HCT116 (cell line): ENCODE results near the gene CCT8. TPM values are rescaled to one million over a fixed set of nuclear protein-coding genes. Genes with fewer than 3 reads are reported as not detected.

Source experiments
- ATAC-seq: fragments of 200-7000 bp; cut with Tn5 transposase; 2 replicates; pipeline ENCODE4 v1.9.1; 2020; ENCODE audit warnings: mild to moderate bottlenecking, moderate library complexity
- BruUV-seq: library from RNA; stranded (reverse); fragments of 400-500 nt; replicated peaks from 2 replicates; lab custom pipeline; 2021; lab: Mats Ljungman, UMichigan
- CTCF ChIA-PET: fragments of 300-600 bp; sonication (Branson Sonifier 250); formaldehyde crosslinking; loops from one replicate; lab custom pipeline; 2021; ENCODE audit warnings: antibody characterized with exemption; lab: Charles Lee
- POLR2A ChIA-PET: fragments of 300-600, 350-600 bp; sonication (Branson Sonifier 250); formaldehyde crosslinking; loops from one replicate; lab custom pipeline; 2021; ENCODE audit warnings: antibody characterized with exemption; lab: Charles Lee
- RAD21 ChIA-PET, 2 experiments: fragments of 300-600 bp; sonication (Branson Sonifier 250); formaldehyde crosslinking; loops; one replicate each; lab custom pipeline; 2023; ENCODE audit warnings: low total read pairs in 2 of 2; ENCODE audit not compliant: uncharacterized antibody in 2 of 2, unreplicated experiment in 2 of 2, low non-redundant PET in 1 of 2; lab: Charles Lee
- DNase-seq: peaks from one replicate; pipeline ENCODE4 v3.0.0-alpha.2; 2010; ENCODE audit warnings: low read depth, low spot score
- H2AFZ ChIP-seq: fragments of 200-600 bp; shearing (Covaris generic), sonication (generic); 2 replicates; pipeline ENCODE4 v1.6.1; 2017; ENCODE audit warnings: low read depth, mixed run types, mixed read lengths, antibody characterized with exemption, low read length; ENCODE audit not compliant: poor library complexity, severe bottlenecking
- H3K27ac ChIP-seq: 2 replicates; pipeline ENCODE4 v1.5.1; 2012; ENCODE audit warnings: low read depth, low read length
- H3K27me3 ChIP-seq: fragments of 200-600 bp; sonication (generic); 2 replicates; pipeline ENCODE4 v1.6.1; 2016; ENCODE audit warnings: mixed run types, low read length, mixed read lengths; ENCODE audit not compliant: insufficient read depth
- H3K36me3 ChIP-seq, 2 experiments: fragments of 200-500 bp in 1 of 2; fragments of 200-600 bp in 1 of 2; sonication (Bioruptor generic) in 1 of 2; sonication (generic) in 1 of 2; 2 replicates each; pipeline versions ENCODE4 v1.5.1 to v1.6.1; 2014 to 2016; ENCODE audit warnings: low read length in 2 of 2, inconsistent platforms in 1 of 2, mixed read lengths in 1 of 2, mixed run types in 1 of 2; ENCODE audit not compliant: insufficient read depth in 2 of 2, control insufficient read depth in 1 of 2
- H3K4me1 ChIP-seq, 2 experiments: fragments of 200-600 bp in 1 of 2; sonication (generic) in 1 of 2; 2 replicates each; pipeline versions ENCODE4 v1.5.1 to v1.6.1; 2012 to 2017; ENCODE audit warnings: low read length in 2 of 2, inconsistent platforms in 1 of 2, mild to moderate bottlenecking in 1 of 2, mixed read lengths in 1 of 2, mixed run types in 1 of 2, moderate library complexity in 1 of 2; ENCODE audit not compliant: insufficient read depth in 2 of 2, control insufficient read depth in 1 of 2
- H3K4me2 ChIP-seq: fragments of 200-600 bp; sonication (generic); 2 replicates; pipeline ENCODE4 v1.6.1; 2017; ENCODE audit warnings: mixed run types, low read length, mixed read lengths
- H3K4me3 ChIP-seq, 2 experiments: fragments of 200-600 bp in 1 of 2; sonication (generic) in 1 of 2; replicated peaks in 1 of 2; 2 replicates each; pipeline ENCODE4 v1.5.1; 2011 to 2016; ENCODE audit warnings: low read length in 2 of 2, control low read depth in 1 of 2, low read depth in 1 of 2, mild to moderate bottlenecking in 1 of 2, mixed read lengths in 1 of 2, mixed run types in 1 of 2
- H3K79me2 ChIP-seq: fragments of 200-600 bp; sonication (generic); 2 replicates; pipeline ENCODE4 v1.6.1; 2017; ENCODE audit warnings: mild to moderate bottlenecking, mixed run types, low read length, moderate library complexity, mixed read lengths; ENCODE audit not compliant: insufficient read depth
- H3K9ac ChIP-seq: fragments of 200-600 bp; sonication (generic); 2 replicates; pipeline ENCODE4 v1.6.1; 2016; ENCODE audit warnings: low read length, mixed read lengths
- H3K9me2 ChIP-seq: fragments of 200-600 bp; sonication (generic), shearing (Covaris generic); 2 replicates; pipeline ENCODE4 v1.6.1; 2017; ENCODE audit warnings: mixed run types, mild to moderate bottlenecking, moderate library complexity; ENCODE audit not compliant: insufficient read depth
- H3K9me3 ChIP-seq, 2 experiments: fragments of 200-500 bp in 1 of 2; fragments of 200-600 bp in 1 of 2; sonication (Bioruptor generic) in 1 of 2; sonication (generic) in 1 of 2; 2 replicates each; pipeline ENCODE4 v1.6.1; 2014 to 2017; ENCODE audit warnings: low read length in 2 of 2, mixed read lengths in 2 of 2, inconsistent platforms in 1 of 2, low read depth in 1 of 2, mild to moderate bottlenecking in 1 of 2, mixed run types in 1 of 2, moderate library complexity in 1 of 2; ENCODE audit not compliant: control insufficient read depth in 1 of 2, insufficient read depth in 1 of 2
- H4K20me1 ChIP-seq: fragments of 200-600 bp; sonication (generic), shearing (Covaris generic); 2 replicates; pipeline ENCODE4 v1.6.1; 2017; ENCODE audit warnings: mixed run types, mild to moderate bottlenecking, moderate library complexity; ENCODE audit not compliant: insufficient read depth
- CBX3 ChIP-seq: IDR thresholded peaks from 2 replicates; pipeline ENCODE4 v1.6.1; 2012; ENCODE audit warnings: low read depth
- CEBPB ChIP-seq: IDR thresholded peaks from 2 replicates; pipeline ENCODE4 v1.6.1; 2012; ENCODE audit warnings: low read depth
- CTCF ChIP-seq, 3 experiments: fragments of 200-600 bp in 1 of 3; sonication (generic) in 1 of 3; IDR thresholded peaks in 2 of 3; conservative IDR thresholded peaks in 1 of 3; 2 replicates each; pipeline ENCODE4 v1.5.1; 2012 to 2017; ENCODE audit warnings: low read depth in 2 of 3, low read length in 2 of 3, antibody characterized with exemption in 1 of 3, borderline replicate concordance in 1 of 3, control low read depth in 1 of 3, mild to moderate bottlenecking in 1 of 3, mixed read lengths in 1 of 3, mixed run types in 1 of 3, moderate library complexity in 1 of 3; ENCODE audit not compliant: insufficient read depth in 1 of 3
- EGR1 ChIP-seq: IDR thresholded peaks from 2 replicates; pipeline ENCODE4 v1.6.1; 2012; ENCODE audit warnings: low read depth
- ELF1 ChIP-seq: IDR thresholded peaks from 2 replicates; pipeline ENCODE4 v1.6.1; 2012; ENCODE audit warnings: low read depth, borderline replicate concordance
- EZH2 ChIP-seq: fragments of 200-600 bp; sonication (generic); IDR thresholded peaks from 2 replicates; pipeline ENCODE4 v1.6.1; 2017; ENCODE audit warnings: antibody characterized with exemption, mixed run types
- EZH2phosphoT487 ChIP-seq: fragments of 200-600 bp; IDR thresholded peaks from 2 replicates; pipeline ENCODE4 v1.6.1; 2018; ENCODE audit warnings: antibody characterized with exemption, borderline replicate concordance
- FOSL1 ChIP-seq: IDR thresholded peaks from 2 replicates; pipeline ENCODE4 v1.6.1; 2012; ENCODE audit warnings: low read depth
- JUND ChIP-seq: IDR thresholded peaks from 2 replicates; pipeline ENCODE4 v1.6.1; 2012
- RAD21 ChIP-seq: IDR thresholded peaks from 2 replicates; pipeline ENCODE4 v1.6.1; 2012; ENCODE audit warnings: low read depth, mild to moderate bottlenecking
- SIN3A ChIP-seq: IDR thresholded peaks from 2 replicates; pipeline ENCODE4 v1.6.1; 2012; ENCODE audit warnings: low read depth
- SP1 ChIP-seq: IDR thresholded peaks from 2 replicates; pipeline ENCODE4 v1.6.1; 2012; ENCODE audit warnings: low read depth
- SRF ChIP-seq: IDR thresholded peaks from 2 replicates; pipeline ENCODE4 v1.6.1; 2012; ENCODE audit warnings: low read depth
- TCF7L2 ChIP-seq: IDR thresholded peaks from 2 replicates; pipeline ENCODE4 v1.7.0; 2011; ENCODE audit warnings: borderline replicate concordance, inconsistent platforms; ENCODE audit not compliant: insufficient read depth, insufficient read length; ENCODE audit errors: extremely low read depth
- ZFX ChIP-seq: fragments of 450-650 bp; IDR thresholded peaks from 2 replicates; pipeline ENCODE4 v1.6.1; 2017
- ZNF274 ChIP-seq: fragments of 200-500 bp; sonication (Bioruptor generic); IDR thresholded peaks from 2 replicates; pipeline ENCODE4 v1.6.1; 2014; ENCODE audit warnings: mild to moderate bottlenecking, low read depth, low read length, inconsistent platforms
- intact Hi-C: fragments of 100-400 bp; cut with micrococcal nuclease; formaldehyde crosslinking; loops from 2 replicates; pipeline ENCODE4 v1.10.0; 2022
- total RNA-seq: library from RNA; stranded (reverse); gene quantifications from one replicate; pipeline ENCODE4 v1.2.1, GENCODE V29; 2021; ENCODE audit not compliant: unreplicated experiment
- TF ChIP-seq, protein P1 (sequence below): IDR thresholded peaks from 2 replicates; pipeline ENCODE4 v1.6.1; 2011; ENCODE audit warnings: mild to moderate bottlenecking, low read length, moderate library complexity; ENCODE audit not compliant: insufficient replicate concordance; ENCODE audit errors: extremely low read depth
- TF ChIP-seq, protein P2 (sequence below): IDR thresholded peaks from 2 replicates; pipeline ENCODE4 v1.6.1; 2012; ENCODE audit warnings: low read depth

CCT8 gene
- total RNA-seq, 1 experiment from 2014 or later: 355 TPM

DNA sequence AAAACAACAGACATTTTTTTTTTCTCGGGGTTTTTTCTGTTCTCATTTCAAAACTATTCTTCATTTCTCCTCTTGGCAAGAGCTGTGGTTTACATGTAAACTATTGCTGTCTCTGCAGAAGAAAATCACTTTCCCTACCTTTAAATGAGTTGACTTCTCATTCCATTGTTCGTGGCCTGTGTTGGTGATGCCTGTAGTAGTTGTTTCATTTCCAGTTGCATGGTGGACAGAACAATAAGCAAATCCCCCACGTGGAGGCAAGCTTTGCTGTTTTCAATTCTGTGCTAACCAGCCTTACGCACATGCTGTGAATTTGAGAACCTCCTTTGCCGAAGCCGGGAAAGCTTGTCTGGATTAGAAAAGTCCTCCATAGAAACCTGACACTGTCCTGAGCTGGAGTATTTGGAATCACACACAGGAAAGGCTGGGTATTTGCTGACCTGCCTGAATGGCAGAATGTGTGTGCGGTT, 30.8 kb upstream of the CCT8 start:
- Histone ChIP-seq H3K4me1 (peaks cover 0 to 6% of the 10 kb centered on the region in 2 experiments; a peak in 1 of 4 replicates), H3K27ac (no peak overlapping the region), H3K79me2 (no peaks in the 10 kb centered on the region), H2AFZ (no peak overlapping the region), H4K20me1 (no peaks in the 10 kb centered on the region), H3K9me3 (no peaks in the 10 kb centered on the region), H3K4me3 (no peak overlapping the region), H3K27me3 (no peaks in the 10 kb centered on the region), H3K36me3 (no peaks in the 10 kb centered on the region), H3K9ac (no peak overlapping the region), H3K4me2 (no peak overlapping the region), H3K9me2 (no peaks in the 10 kb centered on the region)
- intact Hi-C loops: no loop called here
- no TSS peak for BruUV-seq
- ChIA-PET CTCF (interaction anchor here (0.7 to 1.3 kb wide), 2 partner anchors 15 to 244 kb away, joined by 3 read pairs; no protein-coding TSS in a partner anchor), POLR2A (no interaction called here), RAD21 (no interaction called here)
- DNase-seq (no peak), ATAC-seq (no peak)
- TF ChIP-seq EZH2phosphoT487 (no peak), JUND (no peak), CTCF (IDR thresholded peaks at IDR 0.05 in 2 of 3, conservative IDR thresholded peaks at IDR 0.05 in 1 of 3; ENCODE audit: borderline replicate concordance in 1 of 3, insufficient read depth in 1 of 3, low read depth in 2 of 3, low read length in 2 of 3) (no peak), ZFX (no peak), ZNF274 (no peak), ELF1 (no peak), CEBPB (no peak), FOSL1 (no peak), EGR1 (no peak), CBX3 (no peak), SIN3A (no peak), SP1 (no peak), RAD21 (no peak), EZH2 (no peak), SRF (no peak), TCF7L2 (no peak)
- TF ChIP-seq, protein P1, sequence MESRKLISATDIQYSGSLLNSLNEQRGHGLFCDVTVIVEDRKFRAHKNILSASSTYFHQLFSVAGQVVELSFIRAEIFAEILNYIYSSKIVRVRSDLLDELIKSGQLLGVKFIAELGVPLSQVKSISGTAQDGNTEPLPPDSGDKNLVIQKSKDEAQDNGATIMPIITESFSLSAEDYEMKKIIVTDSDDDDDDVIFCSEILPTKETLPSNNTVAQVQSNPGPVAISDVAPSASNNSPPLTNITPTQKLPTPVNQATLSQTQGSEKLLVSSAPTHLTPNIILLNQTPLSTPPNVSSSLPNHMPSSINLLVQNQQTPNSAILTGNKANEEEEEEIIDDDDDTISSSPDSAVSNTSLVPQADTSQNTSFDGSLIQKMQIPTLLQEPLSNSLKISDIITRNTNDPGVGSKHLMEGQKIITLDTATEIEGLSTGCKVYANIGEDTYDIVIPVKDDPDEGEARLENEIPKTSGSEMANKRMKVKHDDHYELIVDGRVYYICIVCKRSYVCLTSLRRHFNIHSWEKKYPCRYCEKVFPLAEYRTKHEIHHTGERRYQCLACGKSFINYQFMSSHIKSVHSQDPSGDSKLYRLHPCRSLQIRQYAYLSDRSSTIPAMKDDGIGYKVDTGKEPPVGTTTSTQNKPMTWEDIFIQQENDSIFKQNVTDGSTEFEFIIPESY: no peak
- TF ChIP-seq, protein P2, sequence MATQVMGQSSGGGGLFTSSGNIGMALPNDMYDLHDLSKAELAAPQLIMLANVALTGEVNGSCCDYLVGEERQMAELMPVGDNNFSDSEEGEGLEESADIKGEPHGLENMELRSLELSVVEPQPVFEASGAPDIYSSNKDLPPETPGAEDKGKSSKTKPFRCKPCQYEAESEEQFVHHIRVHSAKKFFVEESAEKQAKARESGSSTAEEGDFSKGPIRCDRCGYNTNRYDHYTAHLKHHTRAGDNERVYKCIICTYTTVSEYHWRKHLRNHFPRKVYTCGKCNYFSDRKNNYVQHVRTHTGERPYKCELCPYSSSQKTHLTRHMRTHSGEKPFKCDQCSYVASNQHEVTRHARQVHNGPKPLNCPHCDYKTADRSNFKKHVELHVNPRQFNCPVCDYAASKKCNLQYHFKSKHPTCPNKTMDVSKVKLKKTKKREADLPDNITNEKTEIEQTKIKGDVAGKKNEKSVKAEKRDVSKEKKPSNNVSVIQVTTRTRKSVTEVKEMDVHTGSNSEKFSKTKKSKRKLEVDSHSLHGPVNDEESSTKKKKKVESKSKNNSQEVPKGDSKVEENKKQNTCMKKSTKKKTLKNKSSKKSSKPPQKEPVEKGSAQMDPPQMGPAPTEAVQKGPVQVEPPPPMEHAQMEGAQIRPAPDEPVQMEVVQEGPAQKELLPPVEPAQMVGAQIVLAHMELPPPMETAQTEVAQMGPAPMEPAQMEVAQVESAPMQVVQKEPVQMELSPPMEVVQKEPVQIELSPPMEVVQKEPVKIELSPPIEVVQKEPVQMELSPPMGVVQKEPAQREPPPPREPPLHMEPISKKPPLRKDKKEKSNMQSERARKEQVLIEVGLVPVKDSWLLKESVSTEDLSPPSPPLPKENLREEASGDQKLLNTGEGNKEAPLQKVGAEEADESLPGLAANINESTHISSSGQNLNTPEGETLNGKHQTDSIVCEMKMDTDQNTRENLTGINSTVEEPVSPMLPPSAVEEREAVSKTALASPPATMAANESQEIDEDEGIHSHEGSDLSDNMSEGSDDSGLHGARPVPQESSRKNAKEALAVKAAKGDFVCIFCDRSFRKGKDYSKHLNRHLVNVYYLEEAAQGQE: no peak
